SKM-1 (cell line): ENCODE results near the gene ATP2A3.
A peak's percentile ranks its signal among the peaks of the same experiment; 100 is the strongest.

Experiments used
- DNase-seq: peaks from one replicate; lab custom pipeline; 2025; ENCODE audit not compliant: unreplicated experiment; lab: John Stamatoyannopoulos, UW

Gene ATP2A3

GRCh38 chr17:3893003-3893719 lies 71.1 kb downstream of the ATP2A3 start, which contains the start of gene CAMKK1:
TSS of gene CAMKK1 (minus strand) at chr17:3893053. CDS start at chr17:3885687, 7,366 bp downstream.
- DNase-seq, result peak; percentile 29

DNA sequence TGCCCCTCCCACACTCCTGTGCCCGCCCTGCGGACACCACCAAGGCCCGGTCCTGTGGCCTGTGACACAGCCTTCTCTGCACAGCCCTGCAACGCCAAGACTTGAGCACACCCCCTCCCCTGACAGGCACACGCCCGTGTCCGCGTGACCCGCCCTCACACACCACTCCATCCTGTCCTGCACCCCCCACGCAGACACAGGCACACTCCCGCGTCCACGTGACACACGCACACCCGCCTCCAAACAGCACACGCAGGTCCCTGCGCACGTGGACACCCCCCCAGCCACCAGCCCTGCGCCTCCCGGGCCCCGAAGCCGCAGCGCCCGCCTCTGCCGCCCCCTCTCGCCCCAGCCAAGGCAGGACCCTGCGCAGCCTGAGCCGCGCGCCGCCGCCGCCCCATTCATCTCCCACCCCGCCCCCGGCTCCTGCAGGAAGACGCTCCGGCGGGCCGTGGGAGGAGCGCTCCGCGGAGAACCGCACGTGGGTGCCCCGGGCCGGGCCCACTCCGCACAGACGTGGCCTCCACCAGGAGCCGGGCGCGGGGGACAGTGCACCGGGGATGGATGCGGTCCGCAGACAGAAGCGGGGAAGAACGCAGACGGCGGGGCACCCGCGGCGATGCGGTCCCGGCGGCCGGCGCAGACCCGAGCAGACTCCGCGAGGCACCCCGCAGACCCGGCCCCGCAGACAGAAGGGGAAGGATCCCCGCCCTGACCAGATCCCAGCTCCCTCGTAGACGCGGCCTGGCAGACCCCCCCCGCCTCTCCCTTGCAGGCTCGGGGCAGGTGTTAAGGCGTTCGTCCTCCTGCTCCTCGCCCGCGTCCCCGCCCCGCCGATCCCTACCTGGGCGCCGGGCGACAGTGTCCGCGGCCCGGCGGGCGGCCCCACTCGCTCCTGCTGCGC lies 71.9 kb downstream of the ATP2A3 start:
- DNase-seq, result no peak

- DNase-seq, result no peak
Measured at GRCh38 chr17:3891626-3892094, 72.6 kb downstream of the ATP2A3 start.

GRCh38 chr17:3890878-3891219 lies 73.4 kb downstream of the ATP2A3 start:
- DNase-seq, result no peak

GRCh38 chr17:3890082-3890877 lies 74.0 kb downstream of the ATP2A3 start:
- DNase-seq, result no peak

- no peak for DNase-seq
Measured at GRCh38 chr17:3889325-3890012, 74.8 kb downstream of the ATP2A3 start.

DNA sequence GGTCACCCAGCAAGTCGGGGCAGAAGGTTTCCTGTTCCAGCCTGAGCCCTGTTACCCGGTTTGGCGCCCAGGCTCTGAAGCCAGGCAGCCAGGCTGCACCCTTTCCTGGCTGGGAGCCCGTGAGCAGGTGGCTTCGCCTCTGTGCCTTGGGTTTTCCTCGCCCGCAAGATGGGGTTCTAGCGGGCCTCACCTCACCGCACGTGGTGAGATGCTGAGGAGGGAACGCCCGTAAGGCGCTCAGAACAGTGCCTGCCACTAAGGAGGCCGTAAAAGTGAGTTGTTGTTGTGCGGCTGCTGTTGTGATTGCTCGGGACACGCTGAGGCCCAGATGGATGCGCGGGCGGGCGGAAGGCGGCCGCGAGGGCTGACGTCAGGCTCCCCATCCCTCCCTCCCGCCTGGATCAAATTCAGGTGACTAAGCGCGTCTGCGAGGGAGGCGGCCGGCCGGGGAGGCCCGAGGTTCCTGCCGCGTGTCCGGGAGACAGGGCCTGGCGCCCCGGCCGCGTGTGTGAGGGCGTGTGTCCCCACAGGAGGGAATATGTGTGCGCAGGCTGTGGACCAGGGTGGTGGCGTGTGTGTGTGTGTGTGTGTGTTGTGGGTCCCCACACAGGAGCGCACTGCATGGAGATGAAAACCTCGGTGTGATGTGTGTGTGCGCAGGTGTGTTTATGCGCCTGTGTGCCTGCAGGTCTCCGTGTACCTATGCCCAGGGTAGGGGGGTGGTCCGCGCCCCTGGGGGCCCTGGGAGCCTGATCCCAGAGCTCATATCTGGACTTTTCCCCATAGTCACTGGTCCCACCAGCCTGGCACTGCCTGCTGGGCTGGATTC lies 75.7 kb downstream of the ATP2A3 start:
- no peak for DNase-seq

DNA sequence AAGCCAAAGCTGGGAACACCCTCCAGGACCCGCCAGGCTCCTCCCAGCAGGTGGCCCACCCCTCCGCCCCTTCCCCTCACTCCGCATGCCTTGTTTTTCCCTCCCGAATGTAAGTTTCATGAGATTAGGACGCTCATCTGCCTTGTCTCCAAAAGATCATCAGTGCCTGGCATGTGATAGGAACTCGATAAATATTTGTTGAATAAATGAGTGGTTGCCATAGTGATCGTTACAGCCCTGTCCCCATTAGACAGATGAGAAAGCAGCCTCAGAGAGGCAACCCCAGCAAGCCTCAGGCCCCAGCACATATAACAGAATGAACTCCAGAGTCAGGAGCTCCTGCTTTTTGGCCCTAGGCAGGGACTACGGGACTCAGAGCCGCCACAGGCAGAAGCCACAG lies 76.4 kb downstream of the ATP2A3 start:
- no peak for DNase-seq

- DNase-seq, result no peak
Measured at GRCh38 chr17:3887394-3887793, 76.8 kb downstream of the ATP2A3 start.

DNA sequence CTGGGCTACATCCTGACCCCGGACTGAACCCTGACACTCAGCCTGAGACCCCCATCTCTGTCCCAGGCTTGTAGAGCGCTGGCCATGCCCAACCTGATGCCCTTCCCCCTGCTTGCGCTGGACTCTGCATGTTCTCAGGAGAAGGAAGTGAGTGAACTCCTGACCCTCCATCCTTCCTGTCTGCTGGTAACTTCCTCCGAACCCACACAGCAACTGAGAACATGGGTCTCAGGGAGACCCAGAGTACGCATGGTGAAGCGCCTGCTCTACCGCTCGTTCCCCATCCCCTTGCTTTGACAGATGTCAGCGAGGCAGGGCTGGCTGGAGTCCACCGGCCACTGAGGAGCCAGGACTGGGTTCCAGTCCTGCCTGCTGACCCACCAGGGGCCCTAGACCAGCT lies 77.5 kb downstream of the ATP2A3 start:
- peak; percentile 32 for DNase-seq

DNA sequence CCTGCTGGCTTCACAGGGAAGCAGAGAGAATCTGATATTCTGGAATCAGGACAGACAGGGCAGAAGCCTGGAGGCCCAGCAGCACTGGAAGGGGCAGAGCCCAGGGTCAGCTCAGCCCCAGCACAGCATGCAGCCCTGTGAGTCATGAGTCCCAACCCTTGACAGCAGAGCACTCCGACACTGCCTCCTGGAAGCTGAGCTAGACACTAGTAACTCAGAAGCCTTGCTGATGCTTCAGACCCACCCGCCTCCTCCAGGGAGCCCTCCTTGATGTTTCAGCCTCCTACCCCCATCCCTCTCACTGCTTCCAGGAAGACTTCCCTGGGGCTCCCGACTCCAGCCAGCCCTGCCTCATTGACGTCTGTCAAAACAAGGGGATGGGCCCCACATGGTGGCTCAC lies 78.3 kb downstream of the ATP2A3 start:
- no peak for DNase-seq

DNA sequence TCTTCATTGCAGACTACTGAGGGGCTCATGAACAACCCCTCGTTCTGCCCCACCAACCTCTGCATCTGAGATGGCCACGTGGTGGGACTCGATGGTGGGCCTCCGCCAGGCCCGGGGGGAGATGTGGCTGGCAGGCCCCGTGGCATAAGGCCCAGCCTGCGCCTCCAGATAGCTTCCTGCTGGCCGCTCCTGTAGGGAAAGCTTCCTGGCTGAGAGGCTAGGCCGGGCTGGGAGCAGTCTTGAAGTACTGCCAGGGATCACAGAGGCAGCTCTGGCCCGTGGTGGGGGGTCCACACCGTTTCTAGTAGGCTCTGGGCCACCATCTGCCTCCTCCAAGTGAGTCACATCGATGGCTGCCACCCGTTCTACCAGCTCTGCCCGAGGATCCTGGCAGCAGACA lies 79.0 kb downstream of the ATP2A3 start:
- DNase-seq, result no peak

- no peak for DNase-seq
Measured at GRCh38 chr17:3884188-3884587, 80.0 kb downstream of the ATP2A3 start.

GRCh38 chr17:3882276-3882675 lies 82.0 kb downstream of the ATP2A3 start:
- DNase-seq, result no peak

DNA sequence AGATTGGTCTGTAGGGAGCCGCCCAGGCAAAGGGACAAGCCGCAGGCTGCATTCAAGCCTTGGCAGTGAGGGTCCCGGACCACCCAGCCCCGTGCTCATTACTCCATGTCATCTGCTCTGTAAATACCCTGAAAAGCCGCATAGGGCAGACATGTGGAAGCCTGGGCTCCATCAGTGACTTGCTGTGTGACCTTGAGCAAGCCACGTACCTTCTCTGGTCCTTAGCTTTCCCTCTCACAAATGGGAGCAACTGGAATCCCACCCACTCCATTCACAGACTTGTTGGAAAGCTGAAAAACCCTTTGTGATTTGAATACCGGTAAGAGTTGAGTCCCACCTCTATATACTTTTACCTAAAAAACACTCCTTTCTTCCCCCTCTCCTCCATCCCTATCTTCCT lies 83.3 kb downstream of the ATP2A3 start:
- DNase-seq, result no peak

DNA sequence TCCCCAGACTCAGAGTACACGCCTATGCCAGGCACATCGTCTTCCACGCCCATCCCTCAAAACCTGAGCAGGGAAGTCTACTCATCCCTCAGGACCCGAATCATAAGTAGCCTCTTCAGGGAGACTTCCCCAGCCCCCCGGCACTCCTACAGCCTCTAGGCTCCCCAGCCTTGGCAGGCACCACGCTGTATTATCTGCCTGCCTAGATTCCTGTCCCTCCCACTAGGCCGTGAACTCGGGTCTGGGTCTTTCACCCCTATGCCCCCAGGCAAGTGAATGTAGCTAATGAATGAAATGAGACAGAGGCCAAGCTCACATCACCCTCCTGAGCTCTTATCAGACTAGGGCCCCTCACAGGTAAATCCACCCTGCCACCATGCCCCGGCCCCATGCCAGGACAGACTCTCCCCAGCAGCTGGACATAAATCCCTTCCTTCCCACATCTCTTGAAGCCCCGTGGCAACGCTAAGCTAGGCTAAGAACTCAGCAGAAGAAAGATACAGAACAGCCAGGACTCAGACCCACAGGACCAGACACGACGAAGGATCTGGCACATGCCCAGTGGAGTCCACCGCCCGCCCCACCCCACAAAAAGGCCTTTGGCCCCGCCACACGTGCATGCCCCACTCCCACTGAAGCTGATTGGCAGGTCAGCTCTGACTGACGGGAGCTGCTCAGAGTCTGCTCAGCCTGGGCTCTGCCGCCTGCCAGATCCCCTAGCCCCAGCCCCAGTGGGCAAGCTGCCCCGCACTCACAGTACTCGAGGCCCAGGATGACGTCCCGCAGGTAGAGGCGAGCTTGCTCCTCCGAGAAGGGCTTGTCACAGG lies 84.4 kb downstream of the ATP2A3 start:
- no peak for DNase-seq

DNA sequence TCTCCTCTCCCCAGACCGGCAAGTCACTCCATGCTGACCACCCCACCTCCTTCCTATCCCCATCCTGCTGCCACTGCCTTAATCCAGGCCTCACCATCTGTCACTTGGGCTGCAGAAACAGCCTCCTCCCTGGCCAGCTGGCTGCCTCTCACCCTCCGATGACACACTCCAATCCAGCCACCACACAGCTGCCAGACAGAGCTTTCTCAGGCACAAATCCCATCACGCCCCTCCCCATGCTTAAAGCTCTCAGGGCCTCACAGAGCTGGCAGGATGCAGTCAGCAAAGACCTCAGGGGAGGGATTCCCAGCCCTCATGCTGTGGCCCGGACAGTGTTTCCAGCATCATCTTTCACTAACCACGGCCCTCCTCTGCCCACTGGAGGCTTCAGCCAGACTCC lies 85.1 kb downstream of the ATP2A3 start:
- no peak for DNase-seq

- DNase-seq, result no peak
Measured at GRCh38 chr17:3877220-3877619, 87.0 kb downstream of the ATP2A3 start.

DNA sequence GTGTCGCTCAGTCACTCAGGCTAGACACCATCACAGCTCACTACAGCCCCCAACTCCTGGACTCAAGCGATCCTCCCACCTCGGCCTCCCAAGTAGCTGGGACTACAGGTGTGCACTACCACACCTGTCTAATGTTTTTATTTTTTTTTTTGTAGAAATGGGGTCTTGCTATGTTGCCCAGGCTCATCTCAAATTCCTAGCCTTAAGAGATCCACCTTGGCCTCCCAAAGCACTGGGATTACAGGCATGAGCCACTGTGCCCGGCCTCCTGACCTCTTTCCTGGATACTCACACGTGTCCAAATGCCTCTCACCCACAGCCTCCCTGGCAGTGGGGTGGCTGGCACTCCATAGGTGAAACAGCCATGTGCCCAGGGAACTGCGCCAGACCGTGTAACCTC lies 88.9 kb downstream of the ATP2A3 start:
- no peak for DNase-seq
